B cell (primary cell): Measurements from ENCODE around the gene NAV2. TPM values are rescaled to one million over a fixed set of nuclear protein-coding genes. Genes with fewer than 3 reads are reported as not detected.

ENCODE experiments used
- ATAC-seq: fragments of 200-7000 bp; cut with Tn5 transposase; one replicate; pipeline ENCODE4 v1.10.0; 2021; ENCODE audit warnings: low read depth, mild to moderate bottlenecking, moderate number of reproducible peaks, moderate library complexity
- CTCF ChIA-PET: fragments of 350-600 bp; sonication (Branson Sonifier 250); formaldehyde crosslinking; loops from one replicate; lab custom pipeline; 2021; ENCODE audit warnings: antibody characterized with exemption, inconsistent platforms; lab: Charles Lee
- POLR2A ChIA-PET: fragments of 350-600 bp; sonication (Branson Sonifier 250); formaldehyde crosslinking; loops from one replicate; lab custom pipeline; 2021; ENCODE audit warnings: antibody characterized with exemption; lab: Charles Lee
- DNase-seq: peaks from one replicate; pipeline ENCODE4 v3.0.0; 2013
- H2AFZ ChIP-seq: 2 replicates; pipeline ENCODE4 v1.6.1; 2012; ENCODE audit warnings: mild to moderate bottlenecking, low read depth, low read length; ENCODE audit not compliant: insufficient read depth, poor library complexity, severe bottlenecking
- H3K27ac ChIP-seq, 2 donors: 1 replicate in 1 of 2; 2 replicates in 1 of 2; pipeline ENCODE4 v1.5.1; 2012 to 2013; ENCODE audit warnings: low read length in 2 of 2, mild to moderate bottlenecking in 2 of 2, moderate library complexity in 1 of 2
- H3K27me3 ChIP-seq, 4 experiments: fragments of 200-600 bp in 1 of 4; sonication (generic) in 1 of 4; replicated peaks in 1 of 4; 1 replicate in 2 of 4; 2 replicates in 2 of 4; pipeline versions ENCODE4 v1.6.1 to v1.7.0; 2013 to 2016; ENCODE audit warnings: low read length in 3 of 4, mild to moderate bottlenecking in 2 of 4, mixed read lengths in 1 of 4, moderate library complexity in 1 of 4; ENCODE audit not compliant: insufficient read depth in 4 of 4, control insufficient read depth in 3 of 4; ENCODE audit errors: control extremely low read depth in 1 of 4
- H3K36me3 ChIP-seq, 2 experiments: replicated peaks in 1 of 2; 1 replicate in 1 of 2; 2 replicates in 1 of 2; pipeline versions ENCODE4 v1.6.1 to v1.7.1; 2013; ENCODE audit warnings: low read length in 1 of 2; ENCODE audit not compliant: insufficient read depth in 2 of 2, control insufficient read depth in 1 of 2; ENCODE audit errors: control extremely low read depth in 1 of 2, extremely low read depth in 1 of 2
- H3K4me1 ChIP-seq, 2 donors: fragments of 200-600 bp in 1 of 2; sonication (generic) in 1 of 2; 1 replicate in 1 of 2; 2 replicates in 1 of 2; pipeline versions ENCODE4 v1.5.1 to v1.6.1; 2013 to 2017; ENCODE audit warnings: low read length in 2 of 2; ENCODE audit not compliant: control insufficient read depth in 2 of 2, insufficient read depth in 2 of 2
- H3K4me2 ChIP-seq: replicated peaks from 2 replicates; pipeline ENCODE3; 2012; ENCODE audit warnings: mild to moderate bottlenecking, low read depth, low read length; ENCODE audit not compliant: poor library complexity, severe bottlenecking
- H3K4me3 ChIP-seq, 5 experiments: fragments of 200-600 bp in 1 of 5; sonication (generic) in 1 of 5; 1 replicate in 3 of 5; 2 replicates in 2 of 5; pipeline versions ENCODE4 v1.5.1 to v1.7.0; 2011 to 2016; ENCODE audit warnings: low read length in 4 of 5, mild to moderate bottlenecking in 4 of 5, low read depth in 2 of 5, control low read depth in 1 of 5, moderate library complexity in 1 of 5; ENCODE audit not compliant: insufficient read depth in 1 of 5; ENCODE audit errors: control extremely low read depth in 1 of 5, extremely low read depth in 1 of 5
- H3K79me2 ChIP-seq: fragments of 200-600 bp; sonication (generic); one replicate; pipeline ENCODE4 v1.6.0; 2016; ENCODE audit warnings: low read length; ENCODE audit not compliant: control insufficient read depth, insufficient read depth
- H3K9ac ChIP-seq: fragments of 200-600 bp; sonication (generic); 2 replicates; pipeline ENCODE4 v1.6.1; 2017; ENCODE audit warnings: mild to moderate bottlenecking, low read length, moderate library complexity
- H3K9me3 ChIP-seq, 3 donors: one replicate each; pipeline versions ENCODE4 v1.6.1 to v1.7.1; 2013; ENCODE audit warnings: low read length in 2 of 3; ENCODE audit not compliant: control insufficient read depth in 2 of 3, insufficient read depth in 1 of 3; ENCODE audit errors: control extremely low read depth in 1 of 3
- H4K20me1 ChIP-seq: 2 replicates; pipeline ENCODE4 v1.6.0; 2012; ENCODE audit warnings: mild to moderate bottlenecking, low read length; ENCODE audit not compliant: insufficient read depth, control insufficient read depth, poor library complexity, severe bottlenecking
- H3K27ac Mint-ChIP-seq: one replicate; pipeline ENCODE4 v1.8.0; 2021; ENCODE audit warnings: mixed read lengths
- H3K27me3 Mint-ChIP-seq: one replicate; pipeline ENCODE4 v1.8.0; 2021; ENCODE audit warnings: mixed read lengths
- H3K4me1 Mint-ChIP-seq: one replicate; pipeline ENCODE4 v1.8.0; 2021; ENCODE audit warnings: mixed read lengths
- H3K4me3 Mint-ChIP-seq: one replicate; pipeline ENCODE4 v1.8.0; 2021; ENCODE audit warnings: mixed read lengths
- H3K9me3 Mint-ChIP-seq: one replicate; pipeline ENCODE4 v1.8.0; 2022; ENCODE audit warnings: mixed read lengths; ENCODE audit not compliant: insufficient read depth
- EZH2 ChIP-seq: IDR thresholded peaks from 2 replicates; pipeline ENCODE4 v1.6.1; 2012; ENCODE audit warnings: borderline replicate concordance, low read depth, mild to moderate bottlenecking, moderate library complexity, low read length; ENCODE audit not compliant: insufficient read depth, poor library complexity, severe bottlenecking
- WGBS: methylation state at CpG from one replicate; pipeline ENCODE4 v1.1.5; 2013; ENCODE audit warnings: missing lambda C conversion rate; ENCODE audit not compliant: insufficient coverage; 5-methylcytosine and 5-hydroxymethylcytosine counted together
- intact Hi-C: fragments of 100-400 bp; cut with micrococcal nuclease; formaldehyde crosslinking; loops from one replicate; pipeline ENCODE4 v1.10.0; 2022
- polyA plus RNA-seq: library from polyadenylated mRNA; depleted of rRNA; stranded (reverse); fragments of >200 nt; gene quantifications from 2 replicates; pipeline ENCODE4 v1.2.3, GENCODE V29; 2012
- total RNA-seq, 2 donors: library from RNA; stranded (reverse); fragments of 120-200 nt in 1 of 2; gene quantifications; 1 replicate in 1 of 2; 2 replicates in 1 of 2; pipeline versions ENCODE4 v1.2.3 to v1.2.4, GENCODE V29; 2013 to 2022
- TF ChIP-seq, protein P1 (sequence below): fragments of 200-600 bp; IDR thresholded peaks from one replicate; pipeline ENCODE4 v1.8.0; 2022; ENCODE audit warnings: antibody characterized with exemption, mild to moderate bottlenecking

The NAV2 gene
- total and polyA plus RNA-seq, 2 donors (not counting 1 experiment from before 2014, with no cell fraction given): 0.82 to 22.2 TPM

DNA sequence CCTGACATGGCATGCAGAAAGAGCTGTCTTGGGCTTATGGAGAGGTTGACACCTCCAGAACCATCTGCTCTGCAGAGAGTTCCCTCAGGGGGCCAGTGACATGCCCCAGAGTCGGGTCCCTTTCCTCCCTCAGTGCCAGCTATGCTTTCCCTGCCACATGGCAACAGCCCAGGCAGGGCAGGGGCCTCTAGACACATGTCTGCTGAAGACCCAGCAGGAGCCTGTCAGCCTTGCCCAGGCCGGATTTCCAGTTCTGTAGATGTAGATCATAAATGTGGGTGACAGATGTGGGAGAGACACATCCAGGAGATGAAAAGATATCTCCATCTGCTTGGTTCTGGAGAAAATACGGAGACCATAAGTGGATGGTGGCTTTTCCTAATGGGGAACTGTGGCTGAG, 25.5 kb downstream of the NAV2 start:
- H3K4me2 ChIP-seq: no peak overlapping the region
- intact Hi-C loops: no loop called here
- no peak for DNase-seq
- TF ChIP-seq, protein P1, sequence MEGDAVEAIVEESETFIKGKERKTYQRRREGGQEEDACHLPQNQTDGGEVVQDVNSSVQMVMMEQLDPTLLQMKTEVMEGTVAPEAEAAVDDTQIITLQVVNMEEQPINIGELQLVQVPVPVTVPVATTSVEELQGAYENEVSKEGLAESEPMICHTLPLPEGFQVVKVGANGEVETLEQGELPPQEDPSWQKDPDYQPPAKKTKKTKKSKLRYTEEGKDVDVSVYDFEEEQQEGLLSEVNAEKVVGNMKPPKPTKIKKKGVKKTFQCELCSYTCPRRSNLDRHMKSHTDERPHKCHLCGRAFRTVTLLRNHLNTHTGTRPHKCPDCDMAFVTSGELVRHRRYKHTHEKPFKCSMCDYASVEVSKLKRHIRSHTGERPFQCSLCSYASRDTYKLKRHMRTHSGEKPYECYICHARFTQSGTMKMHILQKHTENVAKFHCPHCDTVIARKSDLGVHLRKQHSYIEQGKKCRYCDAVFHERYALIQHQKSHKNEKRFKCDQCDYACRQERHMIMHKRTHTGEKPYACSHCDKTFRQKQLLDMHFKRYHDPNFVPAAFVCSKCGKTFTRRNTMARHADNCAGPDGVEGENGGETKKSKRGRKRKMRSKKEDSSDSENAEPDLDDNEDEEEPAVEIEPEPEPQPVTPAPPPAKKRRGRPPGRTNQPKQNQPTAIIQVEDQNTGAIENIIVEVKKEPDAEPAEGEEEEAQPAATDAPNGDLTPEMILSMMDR: no peak
- no peak for TF ChIP-seq EZH2
- no peaks in the 10 kb centered on the region for H4K20me1 ChIP-seq
- no peak overlapping the region for H3K4me3 Mint-ChIP-seq
- 50% methylated on average over 2 of the region's 3 CpGs for WGBS
- no peak for ATAC-seq
- ChIA-PET CTCF (interaction anchor here (1.2 kb wide), 1 partner anchor 181 kb away, joined by 3 read pairs; no protein-coding TSS in a partner anchor), POLR2A (no interaction called here)
- no peak overlapping the region for H3K9ac ChIP-seq
- H3K79me2 ChIP-seq: no peaks in the 10 kb centered on the region
- H3K9me3 ChIP-seq: no peaks in the 10 kb centered on the region
- peaks cover 24% of the 10 kb centered on the region for H3K27me3 Mint-ChIP-seq
- H3K27me3 ChIP-seq: no peaks in the 10 kb centered on the region
- H3K27ac ChIP-seq: no peak overlapping the region
- H3K4me1 ChIP-seq: no peaks in the 10 kb centered on the region
- H3K9me3 Mint-ChIP-seq: no peaks in the 10 kb centered on the region
- H3K36me3 ChIP-seq: no peaks in the 10 kb centered on the region
- H3K27ac Mint-ChIP-seq: no peak overlapping the region
- H3K4me1 Mint-ChIP-seq: no peaks in the 10 kb centered on the region
- no peak overlapping the region for H3K4me3 ChIP-seq
- H2AFZ ChIP-seq: no peak overlapping the region

DNA sequence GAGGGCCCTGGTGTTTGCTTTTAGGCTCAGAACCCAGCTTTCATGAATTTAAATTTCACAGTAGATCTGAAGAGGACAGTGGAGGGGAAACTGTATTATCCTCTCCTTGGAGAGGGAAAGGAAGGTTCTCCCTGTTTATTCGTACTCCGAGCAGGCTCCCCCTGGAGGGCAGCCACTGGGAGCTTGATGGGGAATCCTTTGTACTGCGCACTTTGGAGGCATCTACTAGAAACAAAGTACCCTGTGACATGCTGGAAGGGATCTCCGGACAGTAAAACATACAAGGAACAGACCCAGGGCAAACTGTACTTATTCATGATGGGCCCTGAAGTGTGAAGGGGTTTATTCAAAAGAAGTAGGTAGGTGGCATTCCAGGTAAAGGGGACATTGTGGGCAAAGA, 27.2 kb downstream of the NAV2 start:
- TF ChIP-seq EZH2: no peak
- TF ChIP-seq, protein P1: no peak
- Histone ChIP-seq H3K9ac (no peak overlapping the region), H3K9me3 (no peaks in the 10 kb centered on the region), H3K4me1 (no peaks in the 10 kb centered on the region), H3K79me2 (no peaks in the 10 kb centered on the region), H3K27ac (no peak overlapping the region), H3K27me3 (no peaks in the 10 kb centered on the region), H3K36me3 (no peaks in the 10 kb centered on the region), H3K4me3 (no peak overlapping the region), H2AFZ (no peak overlapping the region), H3K4me2 (no peak overlapping the region), H4K20me1 (no peaks in the 10 kb centered on the region)
- POLR2A ChIA-PET: no interaction called here
- H3K4me1 Mint-ChIP-seq: no peaks in the 10 kb centered on the region
- WGBS: 100% methylated on average over 3 of the region's 4 CpGs
- ATAC-seq (no peak), DNase-seq (no peak)
- H3K27ac Mint-ChIP-seq: no peak overlapping the region
- H3K27me3 Mint-ChIP-seq: peaks cover 24% of the 10 kb centered on the region
- intact Hi-C loops: no loop called here
- CTCF ChIA-PET: interaction anchor here (0.9 kb wide), 1 partner anchor 177 kb away, joined by 3 read pairs; no protein-coding TSS in a partner anchor
- H3K9me3 Mint-ChIP-seq: no peaks in the 10 kb centered on the region
- H3K4me3 Mint-ChIP-seq: no peak overlapping the region
